RKO (cell line): ENCODE results near the gene GALNT9.
"Not testable (repeated sequence)": the region's sequence is repeated elsewhere in the genome, so short reads cannot be mapped to it uniquely, and the experiment has no call there.

Experiments
- DNase-seq: peaks from one replicate; pipeline ENCODE4 v3.0.0-alpha.2; 2016; ENCODE audit warnings: low spot score

The GALNT9 gene

GRCh38 chr12:132230381-132230780, 99.0 kb downstream of the GALNT9 start:
- DNase-seq = no peak

- no peak for DNase-seq
Measured at GRCh38 chr12:132229926-132230325, 99.5 kb downstream of the GALNT9 start.

- DNase-seq = no peak
Measured at GRCh38 chr12:132229193-132229760, 100.1 kb downstream of the GALNT9 start.

- no peak for DNase-seq
Measured at GRCh38 chr12:132228476-132229192, 100.8 kb downstream of the GALNT9 start.

GRCh38 chr12:132227782-132228475, 101.5 kb downstream of the GALNT9 start:
- no peak for DNase-seq

GRCh38 chr12:132227118-132227517, 102.3 kb downstream of the GALNT9 start:
- DNase-seq = no peak

- DNase-seq = no peak
Measured at GRCh38 chr12:132226604-132227003, 102.8 kb downstream of the GALNT9 start.

- DNase-seq = no peak
Measured at GRCh38 chr12:132225214-132225613, 104.2 kb downstream of the GALNT9 start.

GRCh38 chr12:132224484-132224883, 104.9 kb downstream of the GALNT9 start:
- DNase-seq = no peak

- no peak for DNase-seq
Measured at GRCh38 chr12:132222808-132223173, 106.6 kb downstream of the GALNT9 start.

- no peak for DNase-seq
Measured at GRCh38 chr12:132222096-132222807, 107.1 kb downstream of the GALNT9 start.

- not testable (repeated sequence) for DNase-seq
Measured at GRCh38 chr12:132219761-132220160, 109.6 kb downstream of the GALNT9 start.

- DNase-seq = no peak
Measured at GRCh38 chr12:132219323-132219722, 110.1 kb downstream of the GALNT9 start.

GRCh38 chr12:132218915-132219314, 110.5 kb downstream of the GALNT9 start:
- DNase-seq = no peak

GRCh38 chr12:132218527-132218875, 110.9 kb downstream of the GALNT9 start:
- no peak for DNase-seq

- no peak for DNase-seq
Measured at GRCh38 chr12:132217800-132218526, 111.4 kb downstream of the GALNT9 start.

GRCh38 chr12:132217371-132217770, 112.0 kb downstream of the GALNT9 start:
- no peak for DNase-seq

- no peak for DNase-seq
Measured at GRCh38 chr12:132216354-132216987, 112.9 kb downstream of the GALNT9 start.

GRCh38 chr12:132215299-132215989, 113.9 kb downstream of the GALNT9 start:
- DNase-seq = no peak

- DNase-seq = no peak
Measured at GRCh38 chr12:132214891-132215290, 114.5 kb downstream of the GALNT9 start.

GRCh38 chr12:132214161-132214476, 115.3 kb downstream of the GALNT9 start:
- no peak for DNase-seq
